HG03039 (cell line): ENCODE results near the gene FOXK1.
"Not testable (repeated sequence)": the region's sequence is repeated elsewhere in the genome, so short reads cannot be mapped to it uniquely, and the experiment has no call there.

Source experiments
- ATAC-seq: cut with Tn5 transposase; IDR thresholded peaks from one replicate; pipeline ENCODE4 v1.9.1; 2021; ENCODE audit warnings: mild to moderate bottlenecking, moderate library complexity; ENCODE audit not compliant: unreplicated experiment

FOXK1 gene

DNA sequence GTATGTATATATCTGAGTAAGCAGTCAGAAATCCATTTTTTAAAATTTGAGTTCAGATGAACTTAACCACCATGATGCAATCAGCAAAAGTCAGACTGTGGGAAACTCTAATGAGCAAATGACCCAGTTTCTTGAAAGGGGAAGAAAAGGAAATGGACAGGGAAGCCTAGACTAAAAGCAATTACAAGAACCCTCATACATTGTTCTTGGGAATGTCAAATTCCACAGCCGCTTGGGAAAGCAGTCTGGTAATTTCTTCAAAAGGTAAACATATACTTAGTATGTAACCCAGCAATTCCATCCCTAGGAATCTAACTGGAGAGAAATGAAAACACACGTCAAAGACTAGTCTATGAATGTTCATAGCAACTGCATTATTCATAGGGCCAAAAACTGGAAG lies 16.4 kb upstream of the FOXK1 start:
- ATAC-seq, result no peak

- ATAC-seq, result no peak
Observed at GRCh38 chr7:4667776-4668509, 14.2 kb upstream of the FOXK1 start.

DNA sequence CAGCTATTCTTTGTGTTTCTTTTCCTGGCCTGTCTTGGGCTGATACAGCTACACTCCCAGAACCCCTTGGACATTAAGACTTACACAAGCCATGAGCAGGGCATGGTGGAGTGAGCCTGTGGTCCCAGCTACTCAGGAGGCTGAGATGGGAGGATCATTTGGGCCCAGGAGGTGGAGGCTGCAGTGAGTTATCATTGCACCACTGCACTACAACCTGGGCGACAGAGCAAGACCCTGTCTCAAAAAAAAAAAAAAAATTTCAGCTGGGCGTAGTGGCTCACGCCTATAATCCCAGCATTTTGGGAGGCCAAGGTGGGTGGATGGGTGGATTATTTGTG lies 13.6 kb upstream of the FOXK1 start:
- no peak for ATAC-seq

- no peak for ATAC-seq
Observed at GRCh38 chr7:4670791-4671190, 11.3 kb upstream of the FOXK1 start.

GRCh38 chr7:4675771-4676367 lies 6.2 kb upstream of the FOXK1 start:
- ATAC-seq, result no peak

GRCh38 chr7:4677518-4677917 lies 4.6 kb upstream of the FOXK1 start:
- ATAC-seq, result not testable (repeated sequence)

- no peak for ATAC-seq
Observed at GRCh38 chr7:4681218-4681851, 760 bp upstream of the FOXK1 start.

DNA sequence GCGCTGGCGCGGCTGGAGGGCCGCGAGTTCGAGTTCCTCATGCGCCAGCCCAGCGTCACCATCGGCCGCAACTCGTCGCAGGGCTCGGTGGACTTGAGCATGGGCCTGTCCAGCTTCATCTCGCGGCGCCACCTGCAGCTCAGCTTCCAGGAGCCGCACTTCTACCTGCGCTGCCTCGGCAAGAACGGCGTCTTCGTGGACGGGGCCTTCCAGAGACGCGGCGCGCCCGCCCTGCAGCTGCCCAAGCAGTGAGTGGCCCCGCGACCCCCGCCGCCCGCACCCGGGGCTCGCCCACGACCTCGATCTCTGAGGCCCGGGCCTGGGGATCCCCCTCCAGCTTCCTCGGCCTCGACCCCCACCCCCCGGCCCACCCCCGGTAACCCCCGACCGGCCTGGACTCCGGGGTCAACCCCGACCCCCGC lies 537 bp downstream of the FOXK1 start:
- ATAC-seq, result peak; percentile 26

DNA sequence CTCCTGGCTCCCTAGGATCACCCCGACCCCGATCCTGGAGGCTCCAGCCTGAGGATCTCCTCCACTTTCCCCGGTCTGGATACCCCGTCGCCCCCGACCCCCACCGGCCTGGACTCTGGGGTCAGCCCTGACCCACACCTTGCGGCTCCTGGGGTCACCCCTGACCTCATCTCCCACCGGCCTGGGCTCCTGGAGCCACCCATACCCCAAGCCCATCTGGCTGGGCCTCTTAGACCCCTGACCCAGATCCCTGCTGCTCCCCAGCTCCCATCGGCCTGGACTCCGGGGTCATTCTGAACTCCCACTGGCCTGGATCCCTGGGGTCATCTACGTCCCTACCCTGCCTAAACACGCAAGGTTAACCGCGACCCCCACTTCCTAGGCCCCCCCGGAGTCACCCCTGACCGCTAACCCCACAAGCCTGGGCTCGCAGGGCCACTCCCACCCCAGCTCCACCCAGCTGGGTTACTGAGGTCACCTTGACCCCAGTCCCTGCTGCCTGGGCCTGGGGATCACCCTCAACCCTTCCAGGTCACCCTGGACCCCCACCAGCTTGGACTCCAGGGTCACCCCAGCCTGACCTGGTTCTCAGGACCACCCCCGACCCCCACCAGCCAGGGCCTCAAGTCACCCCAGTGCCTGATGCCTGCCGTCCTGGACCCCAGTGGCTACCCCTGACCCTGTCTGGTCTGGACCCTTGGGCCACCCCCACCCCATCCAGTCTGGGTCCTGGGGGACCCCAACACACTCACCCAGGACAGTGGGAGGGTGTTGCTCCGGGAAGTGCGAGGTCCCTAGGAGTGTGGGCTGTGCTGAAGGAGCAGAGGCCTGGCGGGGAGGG lies 1.2 kb downstream of the FOXK1 start:
- ATAC-seq, result no peak

DNA sequence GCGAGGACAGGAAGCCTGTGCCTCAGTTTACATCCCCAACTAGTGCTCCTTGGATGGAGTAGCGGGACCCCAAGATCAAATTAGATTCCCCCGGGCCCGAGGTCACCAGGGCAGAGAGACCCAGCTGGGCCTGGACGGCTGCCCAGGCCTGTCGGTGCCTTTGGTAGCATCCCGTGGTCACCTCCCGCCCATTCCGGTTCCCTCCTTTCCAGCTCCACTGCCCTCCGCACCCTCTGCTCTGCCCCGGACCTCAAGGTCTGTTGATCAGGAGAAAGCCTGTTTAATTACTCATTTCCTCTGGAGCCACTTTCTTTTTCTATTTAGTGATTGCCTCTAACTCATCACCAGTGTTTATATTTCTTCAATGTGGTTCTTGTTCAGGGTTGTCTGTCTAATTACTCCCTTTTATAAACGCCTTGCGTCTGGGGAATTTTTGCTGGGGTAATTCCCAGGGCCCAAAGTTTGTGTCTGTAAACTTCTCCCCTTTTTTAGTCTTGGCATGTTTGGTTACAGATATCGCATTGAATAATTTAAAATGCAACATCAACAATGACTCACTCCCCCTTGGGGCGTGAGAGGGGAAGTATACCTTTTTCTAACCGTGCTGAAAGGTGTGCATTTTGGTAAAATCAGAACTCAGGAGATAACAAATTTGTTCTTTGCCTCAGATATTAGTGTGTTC lies 1.9 kb downstream of the FOXK1 start:
- no peak for ATAC-seq

DNA sequence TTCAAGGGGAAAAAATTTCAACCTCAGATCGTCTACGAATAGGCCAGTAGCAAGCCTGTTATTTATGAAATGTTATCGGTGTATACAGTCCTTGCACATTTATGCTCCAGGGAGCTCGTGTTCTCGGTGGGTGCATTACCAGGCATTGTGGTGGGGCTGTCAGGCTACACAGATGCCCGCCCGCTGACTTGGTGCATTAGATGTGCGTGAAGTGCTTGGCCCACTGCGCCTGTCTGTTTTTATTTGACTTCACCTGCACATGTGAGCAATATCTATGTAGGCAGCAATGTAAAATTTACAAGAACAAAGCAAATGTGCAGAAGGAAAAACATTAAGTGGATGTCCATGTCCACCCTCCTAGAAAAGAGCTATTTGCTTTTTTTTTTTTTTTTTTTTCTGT lies 2.8 kb downstream of the FOXK1 start:
- ATAC-seq, result no peak

GRCh38 chr7:4685676-4686075 lies 3.6 kb downstream of the FOXK1 start:
- ATAC-seq, result not testable (repeated sequence)

- ATAC-seq, result no peak
Observed at GRCh38 chr7:4687956-4688355, 5.9 kb downstream of the FOXK1 start.

DNA sequence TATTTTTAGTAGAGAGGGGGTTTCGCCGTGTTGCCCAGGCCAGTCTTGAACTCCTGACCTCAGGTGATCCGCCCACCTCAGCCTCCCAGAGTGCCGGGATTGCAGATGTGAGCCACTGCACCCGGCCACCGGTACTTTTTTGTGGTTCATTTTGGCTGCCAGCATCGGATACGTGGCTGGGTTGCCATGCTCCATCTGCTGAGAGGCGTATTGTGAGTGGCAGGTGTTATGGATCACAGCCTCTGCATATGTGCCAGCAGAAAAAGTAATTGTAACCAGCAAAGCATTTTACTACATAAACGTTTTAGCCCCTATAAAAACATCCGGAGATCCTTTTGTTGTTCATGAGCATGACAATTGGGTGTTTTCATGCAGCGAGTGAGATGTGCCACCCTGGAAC lies 7.1 kb downstream of the FOXK1 start:
- no peak for ATAC-seq

- ATAC-seq, result no peak
Observed at GRCh38 chr7:4689668-4690067, 7.6 kb downstream of the FOXK1 start.

- no peak for ATAC-seq
Observed at GRCh38 chr7:4690953-4691856, 9.1 kb downstream of the FOXK1 start.

- no peak for ATAC-seq
Observed at GRCh38 chr7:4692055-4692454, 10.0 kb downstream of the FOXK1 start.

DNA sequence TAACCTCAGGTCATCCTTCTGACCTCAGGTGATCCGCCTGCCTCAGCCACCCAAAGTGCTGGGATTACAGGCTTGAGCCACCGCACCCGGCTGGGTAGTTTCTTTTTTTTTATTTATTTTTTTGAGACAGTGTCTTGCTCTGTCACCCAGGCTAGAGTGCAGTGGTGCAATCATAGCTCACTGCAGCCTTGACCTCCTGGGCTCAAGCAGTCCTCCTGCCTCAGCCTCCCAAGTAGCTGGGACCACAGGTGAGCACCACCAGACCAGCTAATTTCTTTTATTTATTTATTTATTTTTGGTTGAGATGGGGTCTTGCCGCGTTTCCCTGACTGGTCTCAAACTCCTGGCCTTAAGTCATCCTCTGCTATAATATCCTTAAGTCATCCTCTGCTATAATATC lies 10.5 kb downstream of the FOXK1 start:
- ATAC-seq, result not testable (repeated sequence)

GRCh38 chr7:4693152-4693551 lies 11.1 kb downstream of the FOXK1 start:
- no peak for ATAC-seq

DNA sequence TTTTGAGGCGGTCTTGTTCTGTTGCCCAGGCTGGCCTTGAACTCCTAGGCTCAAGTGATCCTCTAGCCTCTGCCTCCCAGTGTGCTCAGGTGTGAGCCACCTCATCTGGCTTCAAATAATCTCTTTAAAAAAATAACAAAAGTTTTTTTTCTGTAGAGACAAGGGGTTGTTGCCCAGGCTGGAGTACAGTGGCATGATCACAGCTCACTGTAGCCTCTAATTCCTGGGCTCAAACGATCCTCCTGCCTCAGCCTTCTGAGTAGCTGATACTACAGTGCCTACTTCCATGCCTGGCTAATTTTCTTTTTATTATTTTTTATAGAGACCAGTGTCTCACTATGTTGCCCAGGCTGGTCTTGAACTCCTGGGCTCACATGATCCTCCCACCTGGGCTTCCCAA lies 11.7 kb downstream of the FOXK1 start:
- ATAC-seq, result no peak
